Prostate gland (tissue), 2 donors: ENCODE results near the gene SNAI3. TPM values are rescaled to one million over a fixed set of nuclear protein-coding genes. Genes with fewer than 3 reads are reported as not detected.
A peak's percentile ranks its signal among the peaks of the same experiment; 100 is the strongest.

Experiments
- DNase-seq: peaks from one replicate; pipeline ENCODE4 v3.0.0-alpha.2; 2019; ENCODE audit warnings: low spot score
- H3K27ac ChIP-seq, 2 donors: fragments of 200-600 bp; sonication (generic); 2 replicates each; pipeline ENCODE4 v1.5.1; 2017 to 2019
- H3K27me3 ChIP-seq: fragments of 200-600 bp; sonication (generic); replicated peaks from 2 replicates; pipeline ENCODE4 v1.5.1; 2019; ENCODE audit not compliant: insufficient read depth
- H3K36me3 ChIP-seq, 2 donors: fragments of 200-600 bp; sonication (generic); 1 replicate in 1 of 2; 2 replicates in 1 of 2; pipeline versions ENCODE4 v1.5.1 to v1.8.1; 2017 to 2019
- H3K4me1 ChIP-seq: fragments of 200-600 bp; sonication (generic); replicated peaks from 2 replicates; pipeline ENCODE4 v1.5.1; 2019
- H3K4me3 ChIP-seq, 2 donors: fragments of 200-600 bp; sonication (generic); 2 replicates each; pipeline ENCODE4 v1.5.1; 2017 to 2019
- H3K9me3 ChIP-seq: fragments of 200-600 bp; sonication (generic); 2 replicates; pipeline ENCODE4 v1.5.1; 2017
- CTCF ChIP-seq, 4 experiments: fragments of 200-600 bp in 2 of 4; fragments of 450-650 bp in 2 of 4; sonication (generic) in 2 of 4; IDR thresholded peaks; 1 replicate in 3 of 4; 2 replicates in 1 of 4; pipeline ENCODE4 v1.5.1; 2016 to 2019; ENCODE audit warnings: antibody characterized with exemption in 4 of 4, mild to moderate bottlenecking in 2 of 4, moderate library complexity in 2 of 4
- POLR2A ChIP-seq: fragments of 450-650 bp; IDR thresholded peaks from one replicate; pipeline ENCODE4 v1.6.1; 2016; ENCODE audit warnings: antibody characterized with exemption, mild to moderate bottlenecking
- POLR2AphosphoS5 ChIP-seq: sonication (generic); formaldehyde crosslinking; IDR thresholded peaks from one replicate; pipeline ENCODE4 v1.6.1; 2017; ENCODE audit warnings: antibody characterized with exemption
- WGBS: methylation state at CpG from one replicate; pipeline ENCODE4 v1.1.5; 2018; 5-methylcytosine and 5-hydroxymethylcytosine counted together
- intact Hi-C: fragments of 100-400 bp; cut with DNase I; formaldehyde crosslinking; loops from one replicate; pipeline ENCODE4 v1.14.2; 2022
- total RNA-seq, 2 donors: library from RNA; depleted of rRNA; stranded (reverse); fragments of >200 nt; gene quantifications; one replicate each; pipeline ENCODE4 v1.1.0, GENCODE V29; 2016

The SNAI3 gene
- total RNA-seq, 2 donors from 2014 or later, result 0.46 to 2.8 TPM

- Histone ChIP-seq H3K27me3 (no peaks in the 10 kb centered on the region), H3K4me1 (no peaks in the 10 kb centered on the region), H3K36me3 (peaks cover 6 to 30% of the 10 kb centered on the region in 2 donors), H3K4me3 (no peak overlapping the region), H3K9me3 (no peaks in the 10 kb centered on the region), H3K27ac (no peak overlapping the region)
- 74% methylated on average over 21 of the region's 25 CpGs for WGBS
- no peak for DNase-seq
- intact Hi-C loops, result no loop called here
- TF ChIP-seq POLR2A (no peak), CTCF (IDR thresholded peaks at IDR 0.05) (no peak), POLR2AphosphoS5 (no peak)
These were observed 26.2 kb upstream of the SNAI3 start for GRCh38 chr16:88712362-88712979.

- Histone ChIP-seq H3K27ac (no peak overlapping the region), H3K4me3 (no peak overlapping the region), H3K4me1 (no peaks in the 10 kb centered on the region), H3K9me3 (no peaks in the 10 kb centered on the region), H3K36me3 (peaks cover 1 to 27% of the 10 kb centered on the region in 2 donors), H3K27me3 (no peaks in the 10 kb centered on the region)
- no peak for TF ChIP-seq CTCF (IDR thresholded peaks at IDR 0.05)
- no peak for TF ChIP-seq POLR2AphosphoS5
- TF ChIP-seq POLR2A, result no peak
- no peak for DNase-seq
- intact Hi-C loops, result no loop called here
- whole genome bisulfite sequencing, result 81% methylated on average over 17 of the region's 18 CpGs
These were observed 25.5 kb upstream of the SNAI3 start for GRCh38 chr16:88711750-88712340.

GRCh38 chr16:88710556-88710955, 24.2 kb upstream of the SNAI3 start:
- intact Hi-C loops, result no loop called here
- Histone ChIP-seq H3K4me3 (no peak overlapping the region), H3K9me3 (no peaks in the 10 kb centered on the region), H3K27ac (no peak overlapping the region), H3K36me3 (peaks cover 0 to 14% of the 10 kb centered on the region in 2 donors), H3K4me1 (no peaks in the 10 kb centered on the region), H3K27me3 (no peaks in the 10 kb centered on the region)
- WGBS, result 78% methylated on average over 15 of the region's 16 CpGs
- DNase-seq, result no peak
- no peak for TF ChIP-seq POLR2A
- no peak for TF ChIP-seq CTCF (IDR thresholded peaks at IDR 0.05)
- no peak for TF ChIP-seq POLR2AphosphoS5

- TF ChIP-seq CTCF (IDR thresholded peaks at IDR 0.05) (no peak), POLR2AphosphoS5 (no peak), POLR2A (no peak)
- intact Hi-C loops, result no loop called here
- no peaks in the 10 kb centered on the region for H3K27me3 ChIP-seq
- peak overlapping the region; percentile 84 to 88 for H3K4me3 ChIP-seq
- H3K27ac ChIP-seq, result peak overlapping the region; percentile 71 to 77
- WGBS, result 28% methylated on average over 17 of the region's 17 CpGs
- no peaks in the 10 kb centered on the region for H3K9me3 ChIP-seq
- H3K4me1 ChIP-seq, result peaks cover 2% of the 10 kb centered on the region
- DNase-seq, result no peak
- no peaks in the 10 kb centered on the region for H3K36me3 ChIP-seq
These were observed 20.9 kb upstream of the SNAI3 start for GRCh38 chr16:88706965-88707826.
